ENCODE results near the gene ELMO3.

ELMO3 gene

DNA sequence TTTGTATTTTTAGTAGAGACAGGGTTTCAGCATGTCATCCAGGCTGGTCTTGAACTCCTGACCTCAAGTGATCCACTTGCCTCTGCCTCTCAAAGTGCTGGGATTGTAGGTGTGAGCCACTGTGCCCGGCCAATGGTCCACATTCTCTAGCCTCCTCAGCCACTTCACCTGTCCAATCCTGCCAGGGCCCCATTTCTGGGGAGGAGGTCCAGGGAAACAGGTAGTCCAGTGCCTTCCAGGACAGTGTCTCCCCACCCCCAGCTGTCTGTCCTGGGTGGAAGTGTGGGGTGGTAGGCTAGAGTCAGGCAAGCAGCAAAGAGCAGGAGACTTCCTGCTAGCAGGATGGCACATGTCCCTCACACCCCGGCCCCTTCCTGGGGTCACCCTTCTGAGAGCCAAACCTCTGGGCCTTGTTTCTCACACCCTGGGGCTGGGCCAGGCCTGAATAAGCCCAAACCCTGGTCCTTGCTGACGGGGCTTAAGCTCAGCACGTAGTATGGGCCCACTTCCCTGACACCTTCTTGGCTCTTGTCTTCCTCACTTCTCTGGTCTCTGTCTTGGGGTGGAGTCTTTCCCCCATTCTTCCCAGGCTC is 43.3 kb downstream of the ELMO3 start:
- no peak for DNase-seq (ENCODE audit: low read depth)

- DNase-seq (ENCODE audit: low read depth) = no peak
Observed at GRCh38 chr16:67243481-67243880, 44.5 kb downstream of the ELMO3 start.

- DNase-seq (ENCODE audit: low read depth) = no peak
Observed at GRCh38 chr16:67244387-67245185, 45.7 kb downstream of the ELMO3 start.

GRCh38 chr16:67245186-67245585 is 46.3 kb downstream of the ELMO3 start:
- DNase-seq (ENCODE audit: low read depth) = no peak

GRCh38 chr16:67245674-67246080 is 46.7 kb downstream of the ELMO3 start:
- no peak for DNase-seq (ENCODE audit: low read depth)

DNA sequence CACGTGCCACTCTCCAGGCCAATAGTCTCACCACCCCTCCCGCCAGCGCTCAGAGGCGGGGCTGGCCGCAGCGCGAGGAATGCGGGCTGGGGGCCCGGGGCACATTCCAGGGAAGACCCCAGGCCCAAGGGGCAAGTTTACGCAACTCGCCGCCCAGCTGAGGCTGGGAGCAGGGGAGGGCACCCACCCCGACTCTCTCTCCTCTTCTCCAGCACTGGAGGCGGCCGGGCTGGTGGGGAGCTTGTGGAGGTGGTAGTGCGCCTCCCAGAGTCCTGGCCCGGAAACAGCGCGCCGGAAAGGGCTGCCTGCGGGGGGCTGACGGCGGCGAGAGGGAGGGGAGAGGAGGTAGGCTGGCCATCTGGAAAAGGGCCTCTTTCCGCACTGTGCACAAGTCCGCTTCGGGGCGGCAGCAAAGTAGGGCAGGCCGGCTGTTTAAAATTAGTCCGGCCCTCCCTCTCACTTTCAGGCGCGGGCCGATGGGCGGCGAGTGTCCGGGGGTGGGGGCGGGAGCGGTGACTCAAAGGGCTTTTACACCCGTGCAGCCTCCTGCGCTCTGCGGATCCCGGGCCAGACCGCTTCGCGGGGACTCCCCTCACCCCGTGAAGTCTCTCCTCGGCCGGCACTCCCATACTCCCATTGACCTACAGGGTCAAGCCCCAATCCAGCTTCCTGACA is 47.3 kb downstream of the ELMO3 start:
- DNase-seq (ENCODE audit: low read depth) = no peak

GRCh38 chr16:67246756-67247191 is 47.8 kb downstream of the ELMO3 start:
- DNase-seq (ENCODE audit: low read depth) = no peak

DNA sequence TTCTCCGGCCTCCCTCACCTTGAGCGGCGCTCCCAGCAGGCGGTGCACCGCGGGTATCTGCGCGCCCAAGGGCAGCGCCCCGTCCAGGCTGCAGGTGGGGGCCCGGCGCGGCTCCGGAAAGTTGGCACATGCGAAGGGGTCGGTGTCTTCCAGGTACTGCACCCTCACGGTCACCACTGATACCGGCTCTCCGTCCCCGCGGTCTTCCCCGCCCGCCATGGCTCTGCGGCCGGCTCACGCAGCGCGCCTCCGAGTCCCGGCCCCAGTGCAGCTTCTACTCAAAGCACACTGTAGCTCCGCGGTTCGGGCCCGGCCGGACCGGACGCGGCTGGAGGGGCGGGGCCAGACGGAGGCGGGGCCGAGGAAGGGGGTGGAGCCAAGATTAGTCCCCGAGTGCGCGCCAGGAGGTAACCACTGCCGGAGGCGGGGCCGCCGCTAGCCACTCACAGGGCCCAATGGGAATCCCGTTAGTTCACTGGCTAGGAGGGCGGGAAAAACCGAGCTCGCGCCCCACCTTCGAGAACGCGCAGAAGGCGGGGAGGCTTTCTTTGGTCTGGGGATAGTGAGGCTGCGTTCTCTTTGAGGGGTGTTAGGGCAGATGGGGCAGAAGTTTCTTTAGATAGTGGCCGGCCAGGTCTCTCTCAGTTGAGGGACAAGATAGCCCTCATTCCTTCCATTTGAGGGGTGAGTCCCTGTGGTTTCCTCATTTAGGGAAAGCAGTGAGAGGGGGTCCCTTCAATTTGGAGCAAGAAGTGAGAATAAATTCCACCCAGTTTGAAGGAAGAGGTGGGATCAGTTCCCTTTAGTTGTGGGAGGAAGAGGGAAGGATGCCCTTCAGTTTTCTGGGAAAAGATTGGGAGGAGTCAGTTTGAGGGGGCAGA is 48.5 kb downstream of the ELMO3 start, which contains the start of gene FHOD1:
Gene FHOD1, minus strand, starts transcription at position 290 of the 881 bp plus-strand sequence. Its CDS starts 71 bp downstream, at position 219.
- DNase-seq (ENCODE audit: low read depth) = peak; percentile 94

DNA sequence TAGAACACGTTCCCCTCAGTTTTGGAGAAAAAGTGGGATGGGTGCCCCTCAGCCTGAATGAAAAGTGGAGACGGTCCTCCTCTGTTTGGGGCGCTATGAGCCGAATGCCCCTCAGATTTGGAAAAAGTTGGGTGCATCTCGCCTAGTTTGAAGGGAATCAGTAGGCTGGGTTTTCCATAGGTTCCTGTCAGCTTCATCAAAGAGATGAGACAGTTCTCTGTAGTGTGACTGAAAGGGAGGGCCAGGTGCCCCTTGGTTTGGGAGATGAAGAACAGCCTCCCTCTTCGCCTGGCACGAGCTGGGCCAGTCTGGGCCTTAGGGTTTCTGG is 49.1 kb downstream of the ELMO3 start:
- no peak for DNase-seq (ENCODE audit: low read depth)

DNA sequence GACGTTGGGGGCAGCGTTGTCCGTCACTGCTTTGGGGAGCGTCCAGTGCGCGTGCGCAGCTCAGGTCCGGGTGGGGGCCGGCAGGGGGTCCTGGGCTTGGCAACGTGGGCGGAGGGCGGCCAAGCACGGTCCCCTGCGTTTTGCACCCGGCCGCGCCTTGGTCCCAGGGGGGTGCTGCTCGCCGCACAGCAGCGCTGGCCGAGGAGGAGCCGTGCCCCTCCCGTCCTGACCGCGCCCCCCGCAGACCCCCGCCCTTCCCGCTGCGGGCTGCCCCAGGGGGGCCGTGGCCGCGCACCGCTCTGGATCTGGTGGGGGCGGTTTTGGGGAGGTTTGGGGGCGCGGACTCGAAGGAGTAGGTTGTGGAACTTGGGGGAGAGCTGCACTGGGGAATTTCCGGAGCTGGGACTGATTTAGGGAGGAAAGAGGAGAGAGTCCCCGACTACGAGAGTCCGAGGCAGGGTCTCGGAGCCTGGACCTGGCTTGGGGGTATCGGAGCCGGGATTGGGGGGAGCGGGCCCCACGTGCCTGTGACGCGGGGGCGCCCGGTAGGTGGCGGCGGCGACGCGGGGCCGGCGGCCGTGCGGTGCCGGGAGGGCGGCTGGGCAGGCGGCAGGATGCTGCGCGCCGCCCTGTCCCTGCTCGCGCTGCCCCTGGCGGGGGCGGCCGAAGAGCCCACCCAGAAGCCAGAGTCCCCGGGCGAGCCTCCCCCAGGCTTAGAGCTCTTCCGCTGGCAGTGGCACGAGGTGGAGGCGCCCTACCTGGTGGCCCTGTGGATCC is 49.7 kb downstream of the ELMO3 start, which contains the start of gene SLC9A5:
Gene SLC9A5, plus strand, starts transcription at position 579 of the 777 bp plus-strand sequence. Its CDS starts 36 bp downstream, at position 615.
- DNase-seq (ENCODE audit: low read depth) = no peak

DNA sequence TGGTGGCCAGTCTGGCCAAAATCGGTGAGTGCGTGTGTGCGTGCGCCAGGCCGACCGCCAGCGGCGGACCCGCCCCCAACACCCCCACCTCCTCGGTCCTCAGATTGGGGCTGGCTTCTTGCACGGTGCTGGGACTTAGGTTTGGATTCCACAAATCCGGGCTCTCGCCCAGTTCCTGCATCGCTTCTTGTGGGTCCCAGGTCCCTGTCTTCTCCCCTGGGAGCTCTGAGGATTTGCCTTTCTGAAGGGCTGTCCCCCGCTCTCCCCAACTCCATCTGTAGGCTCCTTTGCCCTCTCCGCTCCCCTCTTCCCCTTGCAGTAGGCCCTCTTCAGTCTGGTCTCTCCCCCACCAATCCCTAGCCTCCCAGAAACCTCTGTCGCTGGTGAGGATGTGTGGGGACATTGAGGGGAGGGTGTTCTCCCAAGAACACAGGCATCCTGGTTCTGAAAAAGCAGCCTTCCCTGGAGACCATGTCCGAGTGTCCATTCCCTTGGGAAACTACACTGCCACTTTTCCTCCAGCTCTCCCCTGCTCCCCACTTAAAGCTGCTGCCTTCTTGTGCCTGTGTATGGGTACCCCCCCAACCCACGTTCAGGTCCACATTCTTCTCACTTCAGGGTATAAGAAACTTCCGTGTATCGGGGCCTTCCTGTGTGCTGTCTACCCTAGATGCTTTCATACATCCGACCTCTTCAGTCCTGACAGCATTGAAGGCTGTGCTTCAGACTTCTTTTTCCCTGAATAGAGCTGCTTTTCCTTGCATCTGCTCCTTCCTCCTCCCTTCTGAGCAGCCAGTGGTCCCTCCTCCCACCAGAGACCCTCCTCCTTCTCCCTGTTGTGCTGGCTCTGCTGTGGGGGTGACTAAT is 50.5 kb downstream of the ELMO3 start:
- DNase-seq (ENCODE audit: low read depth) = no peak

DNA sequence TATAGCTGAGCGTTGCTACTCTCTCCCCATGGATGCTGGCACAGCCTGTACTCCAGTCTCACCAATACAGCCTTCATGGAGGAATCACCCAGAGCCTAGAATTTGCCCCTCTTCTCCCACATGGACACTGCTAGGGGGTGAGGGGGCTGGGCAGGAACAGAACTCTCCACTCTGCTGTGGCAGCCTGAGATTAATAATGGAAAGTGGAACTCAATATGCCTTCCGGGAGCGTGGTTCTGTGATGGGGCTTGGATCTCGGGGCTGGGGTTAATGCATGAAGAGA is 51.1 kb downstream of the ELMO3 start:
- DNase-seq (ENCODE audit: low read depth) = no peak

- DNase-seq (ENCODE audit: low read depth) = no peak
Observed at GRCh38 chr16:67252609-67253497, 53.9 kb downstream of the ELMO3 start.
